Measurements from ENCODE around the gene NUDT4.

Gene NUDT4

DNA sequence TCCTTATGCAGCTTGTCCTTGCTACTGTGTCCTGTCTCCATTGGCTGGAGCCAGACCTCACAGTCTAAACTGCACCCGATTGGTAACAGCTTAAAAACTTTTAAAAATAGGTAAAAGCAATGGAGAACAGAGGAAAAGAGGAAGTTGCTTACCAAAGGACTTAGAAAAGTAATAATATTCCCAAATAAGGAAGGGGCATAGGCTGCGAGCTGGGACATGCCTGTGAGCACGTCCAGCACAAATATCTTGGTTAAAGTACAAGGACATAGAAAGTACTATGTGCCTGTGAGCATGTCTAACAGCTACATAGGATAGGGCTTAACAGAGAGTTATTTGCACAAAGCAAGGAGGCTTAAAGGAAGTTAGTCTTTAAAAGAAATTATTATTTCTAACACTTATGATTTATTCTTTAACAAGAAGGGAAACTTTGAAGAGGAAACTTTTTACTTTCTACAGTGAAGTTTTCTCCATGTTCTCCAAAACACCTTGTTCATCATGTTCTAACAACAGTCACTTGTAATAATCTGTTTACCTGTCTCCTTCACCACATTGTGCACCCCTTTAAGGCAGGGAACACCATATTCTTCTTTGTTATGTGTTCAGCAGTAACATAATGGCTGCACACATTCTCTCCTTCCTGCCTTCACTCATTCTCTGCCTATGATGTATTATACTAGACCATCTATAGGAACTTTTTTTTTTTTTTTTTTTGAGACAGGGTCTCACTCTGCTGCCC lies 73.9 kb downstream of the NUDT4 start:
- no peak for DNase-seq (ENCODE audit: extremely low read depth in 1 of 2, low read depth in 1 of 2)

DNA sequence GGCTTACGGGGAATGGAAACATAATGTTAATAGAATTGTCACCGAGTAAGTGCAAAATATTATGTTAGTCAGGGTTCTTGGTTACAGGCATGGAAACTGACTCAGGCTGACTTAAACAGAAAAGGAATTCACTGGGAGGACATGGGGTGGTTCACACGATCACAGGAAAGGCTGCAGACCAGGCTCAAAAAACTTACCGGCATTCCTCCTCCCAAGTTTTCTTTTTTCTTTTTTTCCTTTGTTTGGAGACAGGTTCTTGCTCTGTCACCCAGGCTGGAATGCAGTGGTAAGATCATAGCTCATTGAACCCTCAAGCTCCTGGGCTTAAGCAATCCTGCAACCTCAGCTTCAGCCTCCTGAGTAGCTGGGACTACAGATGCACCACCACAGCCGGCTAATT lies 75.9 kb downstream of the NUDT4 start:
- DNase-seq (ENCODE audit: extremely low read depth in 1 of 2, low read depth in 1 of 2), result no peak

GRCh38 chr12:93456077-93456476 lies 78.4 kb downstream of the NUDT4 start:
- no peak for DNase-seq (ENCODE audit: extremely low read depth in 1 of 2, low read depth in 1 of 2)

All from activated CD8-positive, alpha-beta memory T cell treated with anti-CD3 and anti-CD28 coated beads for 1 hour (primary cell).